Measurements from ENCODE around the gene NR1H2. TPM values are rescaled to one million over a fixed set of nuclear protein-coding genes. Genes with fewer than 3 reads are reported as not detected.

The NR1H2 gene
- total RNA-seq, 2 experiments from 2014 or later: 55.2 to 62.2 TPM

- Mint-ChIP-seq H3K27me3 (no peaks in the 10 kb centered on the region), H3K36me3 (ENCODE audit: low read depth) (no peaks in the 10 kb centered on the region), H3K27ac (peak overlapping the region; percentile 87), H3K9me3 (no peaks in the 10 kb centered on the region), H3K4me3 (peak overlapping the region; percentile 84), H3K4me1 (peaks cover 40% of the 10 kb centered on the region)
- ChIA-PET CTCF (interaction anchor here (0.6 to 1.6 kb wide), 12 partner anchors 8 to 446 kb away, joined by 3 to 12 read pairs (median 4); no protein-coding TSS in a partner anchor), POLR2A (interaction anchor here (0.5 kb wide), 1 partner anchor 239 kb away, joined by 3 read pairs; no protein-coding TSS in a partner anchor)
- DNase-seq: peak; percentile 78
Measured at GRCh38 chr19:50368649-50369570, 7.3 kb upstream of the NR1H2 start.

- no peak overlapping the region for H3K27ac Mint-ChIP-seq
- no peaks in the 10 kb centered on the region for H3K9me3 Mint-ChIP-seq
- ChIA-PET CTCF (no interaction called here), POLR2A (no interaction called here)
- no peak overlapping the region for H3K4me3 Mint-ChIP-seq
- no peak for DNase-seq
- H3K36me3 Mint-ChIP-seq (ENCODE audit: low read depth): peaks cover 3% of the 10 kb centered on the region
- H3K27me3 Mint-ChIP-seq: no peaks in the 10 kb centered on the region
- H3K4me1 Mint-ChIP-seq: peaks cover 33% of the 10 kb centered on the region
Measured at GRCh38 chr19:50371914-50372475, 4.3 kb upstream of the NR1H2 start.

GRCh38 chr19:50377051-50377461 lies 799 bp downstream of the NR1H2 start:
- peaks cover 28% of the 10 kb centered on the region for H3K36me3 Mint-ChIP-seq (ENCODE audit: low read depth)
- DNase-seq: peak; percentile 58
- no peaks in the 10 kb centered on the region for H3K9me3 Mint-ChIP-seq
- H3K4me1 Mint-ChIP-seq: peaks cover 23% of the 10 kb centered on the region
- CTCF ChIA-PET: no interaction called here
- POLR2A ChIA-PET: no interaction called here
- peak overlapping the region; percentile 92 for H3K4me3 Mint-ChIP-seq
- peak overlapping the region; percentile 99 for H3K27ac Mint-ChIP-seq
- H3K27me3 Mint-ChIP-seq: no peaks in the 10 kb centered on the region

- H3K9me3 Mint-ChIP-seq: no peaks in the 10 kb centered on the region
- peak overlapping the region; percentile 99 for H3K27ac Mint-ChIP-seq
- POLR2A ChIA-PET: no interaction called here
- H3K27me3 Mint-ChIP-seq: no peaks in the 10 kb centered on the region
- no peak for DNase-seq
- H3K4me3 Mint-ChIP-seq: no peak overlapping the region
- H3K36me3 Mint-ChIP-seq (ENCODE audit: low read depth): peaks cover 28% of the 10 kb centered on the region
- CTCF ChIA-PET: no interaction called here
- peaks cover 23% of the 10 kb centered on the region for H3K4me1 Mint-ChIP-seq
Measured at GRCh38 chr19:50377517-50377916, 1.3 kb downstream of the NR1H2 start.

GRCh38 chr19:50378169-50378862 lies 2.1 kb downstream of the NR1H2 start:
- POLR2A ChIA-PET: no interaction called here
- peak overlapping the region; percentile 17 for H3K4me3 Mint-ChIP-seq
- H3K27ac Mint-ChIP-seq: no peak overlapping the region
- H3K27me3 Mint-ChIP-seq: no peaks in the 10 kb centered on the region
- H3K36me3 Mint-ChIP-seq (ENCODE audit: low read depth): peaks cover 28% of the 10 kb centered on the region
- CTCF ChIA-PET: no interaction called here
- H3K9me3 Mint-ChIP-seq: no peaks in the 10 kb centered on the region
- peaks cover 27% of the 10 kb centered on the region for H3K4me1 Mint-ChIP-seq
- DNase-seq: no peak

GRCh38 chr19:50378863-50379236 lies 2.6 kb downstream of the NR1H2 start:
- POLR2A ChIA-PET: no interaction called here

GRCh38 chr19:50379602-50380001 lies 3.3 kb downstream of the NR1H2 start:
- Mint-ChIP-seq H3K4me1 (peaks cover 33% of the 10 kb centered on the region), H3K4me3 (no peak overlapping the region)
- POLR2A ChIA-PET: no interaction called here

More at GRCh38 chr19:50378863-50379236, 2.6 kb downstream of the NR1H2 start:
- Mint-ChIP-seq H3K4me3 (no peak overlapping the region), H3K27ac (no peak overlapping the region), H3K9me3 (no peaks in the 10 kb centered on the region), H3K4me1 (peaks cover 32% of the 10 kb centered on the region), H3K36me3 (ENCODE audit: low read depth) (peaks cover 28% of the 10 kb centered on the region), H3K27me3 (no peaks in the 10 kb centered on the region)
- CTCF ChIA-PET: no interaction called here
- no peak for DNase-seq

GRCh38 chr19:50380137-50380536 lies 3.9 kb downstream of the NR1H2 start:
- Mint-ChIP-seq H3K4me1 (peaks cover 36% of the 10 kb centered on the region), H3K27me3 (no peaks in the 10 kb centered on the region), H3K4me3 (no peak overlapping the region), H3K9me3 (no peaks in the 10 kb centered on the region), H3K27ac (no peak overlapping the region), H3K36me3 (ENCODE audit: low read depth) (peaks cover 33% of the 10 kb centered on the region)
- no peak for DNase-seq
- CTCF ChIA-PET: interaction anchor here (1.7 kb wide), 1 partner anchor 16 kb away, joined by 4 read pairs; no protein-coding TSS in a partner anchor
- POLR2A ChIA-PET: no interaction called here

More at GRCh38 chr19:50379602-50380001, 3.3 kb downstream of the NR1H2 start:
- CTCF ChIA-PET: no interaction called here
- H3K27ac Mint-ChIP-seq: no peak overlapping the region
- DNase-seq: no peak
- H3K27me3 Mint-ChIP-seq: no peaks in the 10 kb centered on the region
- no peaks in the 10 kb centered on the region for H3K9me3 Mint-ChIP-seq
- peaks cover 31% of the 10 kb centered on the region for H3K36me3 Mint-ChIP-seq (ENCODE audit: low read depth)

- CTCF ChIA-PET: interaction anchor here (0.6 to 1.7 kb wide), 2 partner anchors 17 to 231 kb away, joined by 3 to 4 read pairs; no protein-coding TSS in a partner anchor
- Mint-ChIP-seq H3K9me3 (no peaks in the 10 kb centered on the region), H3K4me1 (peaks cover 41% of the 10 kb centered on the region), H3K27me3 (no peaks in the 10 kb centered on the region), H3K4me3 (no peak overlapping the region), H3K36me3 (ENCODE audit: low read depth) (peaks cover 34% of the 10 kb centered on the region), H3K27ac (no peak overlapping the region)
- POLR2A ChIA-PET: no interaction called here
- no peak for DNase-seq
Measured at GRCh38 chr19:50380751-50381151, 4.5 kb downstream of the NR1H2 start.

GRCh38 chr19:50381881-50382729 lies 5.8 kb downstream of the NR1H2 start:
- no peak overlapping the region for H3K27ac Mint-ChIP-seq
- H3K27me3 Mint-ChIP-seq: no peaks in the 10 kb centered on the region
- peaks cover 41% of the 10 kb centered on the region for H3K4me1 Mint-ChIP-seq
- H3K36me3 Mint-ChIP-seq (ENCODE audit: low read depth): peaks cover 32% of the 10 kb centered on the region
- no peak for DNase-seq
- H3K9me3 Mint-ChIP-seq: no peaks in the 10 kb centered on the region
- CTCF ChIA-PET: no interaction called here
- POLR2A ChIA-PET: no interaction called here
- no peak overlapping the region for H3K4me3 Mint-ChIP-seq

- H3K27ac Mint-ChIP-seq: peak overlapping the region; percentile 97
- POLR2A ChIA-PET: no interaction called here
- no peak for DNase-seq
Measured at GRCh38 chr19:50383001-50383851, 7.0 kb downstream of the NR1H2 start.

More at GRCh38 chr19:50383001-50383851, 7.0 kb downstream of the NR1H2 start:
- peak overlapping the region; percentile 96 for H3K4me3 Mint-ChIP-seq
- H3K36me3 Mint-ChIP-seq (ENCODE audit: low read depth): peaks cover 28% of the 10 kb centered on the region
- no peaks in the 10 kb centered on the region for H3K27me3 Mint-ChIP-seq
- H3K4me1 Mint-ChIP-seq: peaks cover 39% of the 10 kb centered on the region
- CTCF ChIA-PET: no interaction called here
- no peaks in the 10 kb centered on the region for H3K9me3 Mint-ChIP-seq
